Neural progenitor cell (in vitro differentiated cells): ENCODE results near the gene SPATA17. TPM values are rescaled to one million over a fixed set of nuclear protein-coding genes. Genes with fewer than 3 reads are reported as not detected.

Source experiments
- DNase-seq: peaks from one replicate; pipeline ENCODE4 v3.0.0-alpha.2; 2016; ENCODE audit warnings: low spot score
- H2AFZ ChIP-seq: fragments of 200-600 bp; sonication (generic); replicated peaks from 2 replicates; pipeline ENCODE4 v1.6.1; 2016; ENCODE audit warnings: antibody characterized with exemption
- H3F3A ChIP-seq: fragments of 200-600 bp; sonication (generic); 2 replicates; pipeline ENCODE4 v1.6.1; 2016; ENCODE audit warnings: antibody characterized with exemption, low read depth
- H3K27ac ChIP-seq: fragments of 200-600 bp; sonication (generic); 2 replicates; pipeline ENCODE4 v1.5.1; 2016; ENCODE audit warnings: mild to moderate bottlenecking
- H3K27me3 ChIP-seq: fragments of 200-600 bp; sonication (generic); 2 replicates; pipeline ENCODE4 v1.6.1; 2016; ENCODE audit warnings: mild to moderate bottlenecking, moderate library complexity
- H3K36me3 ChIP-seq: fragments of 200-600 bp; sonication (generic); 2 replicates; pipeline ENCODE4 v1.5.1; 2016
- H3K4me1 ChIP-seq: fragments of 200-600 bp; sonication (generic); 2 replicates; pipeline ENCODE4 v1.6.1; 2016; ENCODE audit warnings: mixed run types
- H3K4me2 ChIP-seq: fragments of 200-600 bp; sonication (generic); 2 replicates; pipeline ENCODE4 v1.6.1; 2016
- H3K4me3 ChIP-seq: fragments of 200-600 bp; sonication (generic); 2 replicates; pipeline ENCODE4 v1.5.1; 2016
- H3K79me2 ChIP-seq: fragments of 200-600 bp; sonication (generic); 2 replicates; pipeline ENCODE4 v1.6.1; 2016; ENCODE audit warnings: low read depth
- H3K9ac ChIP-seq: fragments of 200-600 bp; sonication (generic); 2 replicates; pipeline ENCODE4 v1.6.1; 2016
- H3K9me3 ChIP-seq: fragments of 200-600 bp; sonication (generic); 2 replicates; pipeline ENCODE4 v1.5.1; 2016; ENCODE audit warnings: low read depth
- H4K20me1 ChIP-seq: fragments of 200-600 bp; sonication (generic); 2 replicates; pipeline ENCODE4 v1.6.1; 2016; ENCODE audit warnings: low read depth
- H3K27ac Mint-ChIP-seq: 3 replicates; pipeline ENCODE4 v1.8.0; 2021; ENCODE audit warnings: mixed read lengths
- H3K27me3 Mint-ChIP-seq: 2 replicates; pipeline ENCODE4 v1.8.0; 2022; ENCODE audit warnings: low read depth, mild to moderate bottlenecking, inconsistent platforms, moderate library complexity, mixed read lengths; ENCODE audit not compliant: insufficient read depth
- H3K36me3 Mint-ChIP-seq: 3 replicates; pipeline ENCODE4 v1.8.0; 2021; ENCODE audit warnings: mixed read lengths
- H3K4me1 Mint-ChIP-seq: 3 replicates; pipeline ENCODE4 v1.8.0; 2021; ENCODE audit warnings: mixed read lengths
- H3K4me3 Mint-ChIP-seq: 3 replicates; pipeline ENCODE4 v1.8.0; 2021; ENCODE audit warnings: mild to moderate bottlenecking, moderate library complexity, mixed read lengths
- H3K9me3 Mint-ChIP-seq: 3 replicates; pipeline ENCODE4 v1.8.0; 2020; ENCODE audit warnings: mixed read lengths
- CTCF ChIP-seq: fragments of 200-600 bp; sonication (generic); IDR thresholded peaks from 2 replicates; pipeline ENCODE4 v1.5.1; 2017; ENCODE audit warnings: antibody characterized with exemption, mild to moderate bottlenecking
- EZH2 ChIP-seq: fragments of 200-600 bp; sonication (generic); IDR thresholded peaks from 2 replicates; pipeline ENCODE4 v1.6.1; 2017; ENCODE audit warnings: antibody characterized with exemption, mild to moderate bottlenecking, moderate library complexity
- EZH2phosphoT487 ChIP-seq: fragments of 200-600 bp; sonication (generic); IDR thresholded peaks from 2 replicates; pipeline ENCODE4 v1.6.1; 2017; ENCODE audit warnings: antibody characterized with exemption
- total RNA-seq: library from RNA; depleted of rRNA; stranded (reverse); fragments of >200 nt; gene quantifications from 2 replicates; pipeline ENCODE4 v1.2.3, GENCODE V29; 2015; ENCODE audit warnings: low replicate concordance

The SPATA17 gene
- total RNA-seq, 1 donor from 2014 or later, result 1.6 TPM

DNA sequence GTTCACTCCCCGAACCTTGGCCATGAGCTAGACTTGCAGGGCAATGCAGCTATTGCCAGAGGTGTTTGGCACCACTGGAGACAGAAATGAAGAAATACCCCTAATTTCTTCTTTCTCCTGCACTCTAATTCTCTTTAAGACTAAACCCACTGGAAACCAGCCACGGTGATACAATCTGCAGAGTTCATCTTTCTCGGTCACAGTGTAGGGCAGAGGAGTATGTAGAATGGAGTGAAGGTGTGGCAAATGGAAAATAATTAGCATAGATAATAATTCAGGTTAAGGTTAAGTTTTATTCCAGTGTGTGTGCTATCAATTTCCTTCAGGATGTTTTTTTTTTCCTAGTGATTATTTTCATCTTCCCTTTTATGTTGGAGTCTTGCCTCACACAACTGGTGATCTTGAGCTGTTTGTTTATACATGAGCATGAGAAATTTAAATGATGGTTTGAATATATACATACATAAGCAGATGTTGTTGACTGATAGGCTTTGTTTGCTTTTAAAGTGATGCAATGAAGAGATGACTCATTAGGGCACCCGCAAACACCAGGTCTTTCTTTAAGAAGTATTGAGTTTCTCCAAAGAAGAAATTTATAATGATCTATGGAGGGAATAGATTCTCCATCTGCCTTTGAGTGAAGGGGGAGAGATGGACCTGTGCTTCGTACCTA is 81.9 kb downstream of the SPATA17 start:
- no peaks in the 10 kb centered on the region for H3K4me1 Mint-ChIP-seq
- H3K9me3 Mint-ChIP-seq, result no peaks in the 10 kb centered on the region
- Histone ChIP-seq H3K27ac (no peak overlapping the region), H3K4me2 (no peak overlapping the region), H3K27me3 (no peaks in the 10 kb centered on the region), H3F3A (no peaks in the 10 kb centered on the region), H3K4me3 (no peak overlapping the region), H3K36me3 (no peaks in the 10 kb centered on the region), H3K9me3 (no peaks in the 10 kb centered on the region), H4K20me1 (no peaks in the 10 kb centered on the region), H2AFZ (no peak overlapping the region), H3K4me1 (no peaks in the 10 kb centered on the region), H3K9ac (no peak overlapping the region), H3K79me2 (no peaks in the 10 kb centered on the region)
- H3K27me3 Mint-ChIP-seq, result no peaks in the 10 kb centered on the region
- H3K4me3 Mint-ChIP-seq, result no peak overlapping the region
- no peak for DNase-seq
- no peaks in the 10 kb centered on the region for H3K36me3 Mint-ChIP-seq
- no peak for TF ChIP-seq EZH2
- TF ChIP-seq CTCF, result no peak
- TF ChIP-seq EZH2phosphoT487, result no peak
- H3K27ac Mint-ChIP-seq, result no peak overlapping the region

GRCh38 chr1:217715681-217716080 is 84.5 kb downstream of the SPATA17 start:
- Histone ChIP-seq H3K36me3 (no peaks in the 10 kb centered on the region), H3K4me1 (no peaks in the 10 kb centered on the region), H3K27ac (no peak overlapping the region), H3K4me3 (no peak overlapping the region), H3F3A (no peaks in the 10 kb centered on the region), H2AFZ (no peak overlapping the region), H3K9ac (no peak overlapping the region), H3K27me3 (no peaks in the 10 kb centered on the region), H3K9me3 (no peaks in the 10 kb centered on the region), H3K4me2 (no peak overlapping the region), H4K20me1 (no peaks in the 10 kb centered on the region), H3K79me2 (no peaks in the 10 kb centered on the region)
- no peaks in the 10 kb centered on the region for H3K9me3 Mint-ChIP-seq
- TF ChIP-seq CTCF (no peak), EZH2phosphoT487 (no peak), EZH2 (no peak)
- H3K27me3 Mint-ChIP-seq, result no peaks in the 10 kb centered on the region
- no peak for DNase-seq
- no peak overlapping the region for H3K4me3 Mint-ChIP-seq
- H3K27ac Mint-ChIP-seq, result no peak overlapping the region
- H3K4me1 Mint-ChIP-seq, result no peaks in the 10 kb centered on the region
- H3K36me3 Mint-ChIP-seq, result no peaks in the 10 kb centered on the region

GRCh38 chr1:217717959-217718358 is 86.8 kb downstream of the SPATA17 start:
- no peak overlapping the region for H3K27ac Mint-ChIP-seq
- H3K79me2 ChIP-seq, result no peaks in the 10 kb centered on the region
- H2AFZ ChIP-seq, result no peak overlapping the region
- no peak overlapping the region for H3K9ac ChIP-seq
- H3K4me3 ChIP-seq, result no peak overlapping the region
- H3K4me2 ChIP-seq, result no peak overlapping the region
- H3K4me1 Mint-ChIP-seq, result no peaks in the 10 kb centered on the region
- no peaks in the 10 kb centered on the region for H3F3A ChIP-seq
- no peak overlapping the region for H3K4me3 Mint-ChIP-seq
- no peaks in the 10 kb centered on the region for H3K9me3 ChIP-seq
- no peak for TF ChIP-seq EZH2phosphoT487
- TF ChIP-seq CTCF, result no peak
- no peak for TF ChIP-seq EZH2
- peaks cover 2% of the 10 kb centered on the region for H3K27me3 Mint-ChIP-seq
- H3K27ac ChIP-seq, result no peak overlapping the region
- DNase-seq, result no peak
- H3K27me3 ChIP-seq, result no peaks in the 10 kb centered on the region
- H3K36me3 ChIP-seq, result no peaks in the 10 kb centered on the region
- no peaks in the 10 kb centered on the region for H3K9me3 Mint-ChIP-seq
- H3K4me1 ChIP-seq, result no peaks in the 10 kb centered on the region
- no peaks in the 10 kb centered on the region for H4K20me1 ChIP-seq
- no peaks in the 10 kb centered on the region for H3K36me3 Mint-ChIP-seq
